ENCODE data around the gene MSRB1.

DNA sequence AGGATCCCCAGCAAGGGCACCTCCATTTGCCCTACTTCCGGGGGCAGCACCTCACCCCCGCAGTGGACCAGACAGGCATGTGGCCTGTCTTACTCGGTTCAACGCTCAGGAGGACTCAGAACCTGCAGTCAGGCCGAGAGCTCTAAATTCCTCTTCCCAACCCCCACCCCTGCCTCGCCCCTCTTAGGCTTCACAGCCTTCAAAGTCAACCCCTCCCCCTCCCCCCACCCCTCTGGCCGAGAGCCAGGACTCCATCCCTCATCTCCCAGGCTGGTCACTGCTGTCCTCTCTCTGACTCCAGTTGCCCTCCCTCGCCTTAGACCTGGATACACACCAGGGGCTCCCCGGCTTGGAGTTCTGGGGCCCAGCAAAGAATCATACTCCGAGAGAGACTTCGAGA, 16.7 kb downstream of the MSRB1 start:
- TF ChIP-seq CBX8 (IDR thresholded peaks at IDR 0.05; ENCODE audit: borderline replicate concordance, low read depth, low read length) (no peak), POLR2A (IDR thresholded peaks at IDR 0.05; ENCODE audit: control extremely low read depth in 1 of 2, low read depth in 2 of 2, low read length in 2 of 2) (no peak), SRF (IDR thresholded peaks at IDR 0.05; ENCODE audit: low read depth, low read length) (no peak), SIX5 (IDR thresholded peaks at IDR 0.05; ENCODE audit: low read depth, low read length) (no peak), EP300 (IDR thresholded peaks at IDR 0.05; ENCODE audit: borderline replicate concordance in 1 of 2, low read depth in 2 of 2, low read length in 2 of 2) (no peak), HDAC2 (IDR thresholded peaks at IDR 0.05; ENCODE audit: borderline replicate concordance in 1 of 2, low read depth in 2 of 2, low read length in 2 of 2) (no peak), ZNF274 (IDR thresholded peaks at IDR 0.05; ENCODE audit: borderline replicate concordance, extremely low read depth, low read length) (no peak), RFX5 (IDR thresholded peaks at IDR 0.05; ENCODE audit: borderline replicate concordance, low read depth, low read length) (no peak)
- TF ChIP-seq, protein P1, sequence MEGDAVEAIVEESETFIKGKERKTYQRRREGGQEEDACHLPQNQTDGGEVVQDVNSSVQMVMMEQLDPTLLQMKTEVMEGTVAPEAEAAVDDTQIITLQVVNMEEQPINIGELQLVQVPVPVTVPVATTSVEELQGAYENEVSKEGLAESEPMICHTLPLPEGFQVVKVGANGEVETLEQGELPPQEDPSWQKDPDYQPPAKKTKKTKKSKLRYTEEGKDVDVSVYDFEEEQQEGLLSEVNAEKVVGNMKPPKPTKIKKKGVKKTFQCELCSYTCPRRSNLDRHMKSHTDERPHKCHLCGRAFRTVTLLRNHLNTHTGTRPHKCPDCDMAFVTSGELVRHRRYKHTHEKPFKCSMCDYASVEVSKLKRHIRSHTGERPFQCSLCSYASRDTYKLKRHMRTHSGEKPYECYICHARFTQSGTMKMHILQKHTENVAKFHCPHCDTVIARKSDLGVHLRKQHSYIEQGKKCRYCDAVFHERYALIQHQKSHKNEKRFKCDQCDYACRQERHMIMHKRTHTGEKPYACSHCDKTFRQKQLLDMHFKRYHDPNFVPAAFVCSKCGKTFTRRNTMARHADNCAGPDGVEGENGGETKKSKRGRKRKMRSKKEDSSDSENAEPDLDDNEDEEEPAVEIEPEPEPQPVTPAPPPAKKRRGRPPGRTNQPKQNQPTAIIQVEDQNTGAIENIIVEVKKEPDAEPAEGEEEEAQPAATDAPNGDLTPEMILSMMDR (IDR thresholded peaks at IDR 0.05; ENCODE audit: control extremely low read depth in 1 of 3, insufficient read depth in 1 of 3, low read depth in 1 of 3, low read length in 3 of 3) = no peak
- TF ChIP-seq, protein P2, sequence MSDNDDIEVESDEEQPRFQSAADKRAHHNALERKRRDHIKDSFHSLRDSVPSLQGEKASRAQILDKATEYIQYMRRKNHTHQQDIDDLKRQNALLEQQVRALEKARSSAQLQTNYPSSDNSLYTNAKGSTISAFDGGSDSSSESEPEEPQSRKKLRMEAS (IDR thresholded peaks at IDR 0.05) = no peak
- TF ChIP-seq, protein P3, sequence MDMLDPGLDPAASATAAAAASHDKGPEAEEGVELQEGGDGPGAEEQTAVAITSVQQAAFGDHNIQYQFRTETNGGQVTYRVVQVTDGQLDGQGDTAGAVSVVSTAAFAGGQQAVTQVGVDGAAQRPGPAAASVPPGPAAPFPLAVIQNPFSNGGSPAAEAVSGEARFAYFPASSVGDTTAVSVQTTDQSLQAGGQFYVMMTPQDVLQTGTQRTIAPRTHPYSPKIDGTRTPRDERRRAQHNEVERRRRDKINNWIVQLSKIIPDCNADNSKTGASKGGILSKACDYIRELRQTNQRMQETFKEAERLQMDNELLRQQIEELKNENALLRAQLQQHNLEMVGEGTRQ (IDR thresholded peaks at IDR 0.05; ENCODE audit: low read length) = no peak

Data from H1 (cell line).